RWPE2 (cell line): ENCODE measurements around the gene PROSER3.
A peak's percentile ranks its signal among the peaks of the same experiment; 100 is the strongest.

Experiments used
- ATAC-seq: fragments of 200-7000 bp; cut with Tn5 transposase; 3 replicates; pipeline ENCODE4 v1.9.1; 2021; ENCODE audit warnings: low read depth
- DNase-seq: peaks from one replicate; pipeline ENCODE4 v3.0.0-alpha.2; 2020; ENCODE audit warnings: low spot score
- H3K27ac ChIP-seq: fragments of 450-650 bp; 2 replicates; pipeline ENCODE4 v1.5.1; 2017; ENCODE audit warnings: mild to moderate bottlenecking; ENCODE audit not compliant: poor library complexity, severe bottlenecking
- H3K27me3 ChIP-seq: fragments of 250-450 bp; sonication (Bioruptor Pico); 2 replicates; pipeline ENCODE4 v1.5.1; 2021; ENCODE audit warnings: mild to moderate bottlenecking, moderate library complexity; ENCODE audit not compliant: insufficient read depth, poor library complexity, severe bottlenecking
- H3K36me3 ChIP-seq: fragments of 250-450 bp; sonication (Bioruptor Pico); 2 replicates; pipeline ENCODE4 v1.5.1; 2020; ENCODE audit warnings: low read depth, mild to moderate bottlenecking, moderate library complexity
- H3K4me1 ChIP-seq: fragments of 250-450 bp; sonication (Bioruptor Pico); 2 replicates; pipeline ENCODE4 v1.5.1; 2021; ENCODE audit warnings: mild to moderate bottlenecking, moderate library complexity; ENCODE audit not compliant: insufficient read depth, poor library complexity, severe bottlenecking
- H3K4me3 ChIP-seq: fragments of 250-450 bp; sonication (Bioruptor Pico); 2 replicates; pipeline ENCODE4 v1.5.1; 2021; ENCODE audit warnings: mild to moderate bottlenecking, moderate library complexity; ENCODE audit not compliant: severe bottlenecking
- H3K9me3 ChIP-seq: fragments of 250-450 bp; sonication (Bioruptor Pico); 2 replicates; pipeline ENCODE4 v1.5.1; 2021; ENCODE audit warnings: mild to moderate bottlenecking, moderate library complexity; ENCODE audit not compliant: severe bottlenecking
- TF ChIP-seq, protein P1 (sequence below): fragments of 450-650 bp; IDR thresholded peaks from one replicate; pipeline ENCODE4 v1.5.1; 2017; ENCODE audit warnings: mild to moderate bottlenecking, moderate library complexity; ENCODE audit not compliant: poor library complexity, severe bottlenecking

PROSER3 gene

DNA sequence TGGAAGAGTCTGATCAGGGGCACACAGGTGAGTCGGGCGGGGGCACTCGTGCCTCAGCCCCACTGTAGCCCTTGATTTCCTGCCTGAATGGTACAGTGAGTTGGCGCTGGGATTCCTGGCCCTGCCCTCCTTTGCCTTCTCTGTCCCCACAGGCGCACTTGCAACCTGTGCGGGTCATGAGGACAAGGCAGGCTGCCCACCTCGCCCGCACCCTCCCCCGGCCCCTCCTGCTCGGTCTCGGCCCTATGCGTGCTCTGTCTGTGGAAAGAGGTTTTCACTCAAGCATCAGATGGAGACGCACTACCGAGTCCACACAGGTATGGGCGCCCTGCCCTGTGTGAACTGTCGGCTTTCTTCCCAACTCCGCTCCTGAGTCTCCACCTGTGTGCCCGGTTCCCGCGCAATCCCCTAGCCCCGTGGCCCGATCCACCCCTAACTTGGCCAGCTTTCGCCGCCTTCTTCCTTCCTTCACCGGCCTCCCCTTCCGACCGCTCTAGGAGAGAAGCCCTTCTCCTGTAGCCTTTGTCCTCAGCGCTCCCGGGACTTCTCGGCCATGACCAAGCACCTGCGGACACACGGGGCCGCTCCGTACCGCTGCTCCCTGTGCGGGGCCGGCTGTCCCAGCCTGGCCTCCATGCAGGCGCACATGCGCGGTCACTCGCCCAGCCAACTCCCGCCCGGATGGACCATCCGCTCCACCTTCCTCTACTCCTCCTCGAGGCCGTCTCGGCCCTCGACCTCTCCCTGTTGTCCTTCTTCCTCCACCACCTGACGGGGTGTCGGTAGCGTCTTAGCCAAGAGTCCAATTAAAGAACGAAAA is 41.8 kb upstream of the PROSER3 start:
- no peaks in the 10 kb centered on the region for H3K4me1 ChIP-seq
- H3K27me3 ChIP-seq: no peaks in the 10 kb centered on the region

DNA sequence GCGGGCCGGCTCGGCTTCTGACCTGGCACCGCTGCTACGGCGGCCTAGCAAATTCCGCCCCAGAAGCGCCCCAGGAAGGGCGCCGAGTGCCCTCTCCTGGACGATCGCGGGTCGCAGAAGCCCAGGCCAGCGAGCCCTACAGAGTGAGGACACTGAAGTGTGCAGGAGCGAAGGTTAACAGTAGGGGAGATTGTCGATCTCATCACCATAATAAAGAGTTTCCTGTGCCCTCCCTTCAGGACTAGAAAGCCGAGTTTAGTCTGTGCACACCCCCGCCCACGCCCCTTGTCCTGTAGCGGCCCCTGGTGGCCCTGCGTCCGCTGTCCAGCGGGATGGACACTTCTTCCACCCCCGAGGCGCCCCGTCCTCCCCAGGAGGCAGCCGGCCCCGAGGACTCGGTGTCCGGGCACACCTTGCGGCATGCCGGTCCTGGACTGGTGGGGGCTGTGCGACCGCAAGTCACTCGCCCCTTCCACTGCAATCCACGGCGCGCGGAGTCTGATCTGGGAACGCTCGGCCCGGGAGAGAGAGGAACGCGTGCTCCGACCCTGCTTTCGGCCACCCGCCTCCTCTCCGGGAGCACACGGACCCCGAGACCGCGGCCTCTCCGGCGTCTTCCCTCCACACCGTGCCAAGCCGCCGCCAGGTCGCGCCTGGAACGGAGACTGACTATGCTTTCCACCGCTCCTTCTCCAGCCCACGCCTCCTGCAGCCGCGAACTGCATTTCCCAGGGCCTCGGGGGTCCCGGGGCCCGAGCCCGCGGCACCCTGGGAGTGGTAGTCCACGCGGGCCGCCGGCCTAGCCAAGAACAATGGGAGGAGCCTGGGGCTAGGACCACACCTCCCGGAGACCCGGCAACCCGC is 40.9 kb upstream of the PROSER3 start:
- peak overlapping the region; percentile 83 for H3K27ac ChIP-seq
- H3K4me3 ChIP-seq: peak overlapping the region; percentile 73
- H3K9me3 ChIP-seq: no peaks in the 10 kb centered on the region
- ATAC-seq (peak; percentile 82), DNase-seq (peak; percentile 84)
- no peaks in the 10 kb centered on the region for H3K4me1 ChIP-seq
- peaks cover 17% of the 10 kb centered on the region for H3K36me3 ChIP-seq
- TF ChIP-seq, protein P1, sequence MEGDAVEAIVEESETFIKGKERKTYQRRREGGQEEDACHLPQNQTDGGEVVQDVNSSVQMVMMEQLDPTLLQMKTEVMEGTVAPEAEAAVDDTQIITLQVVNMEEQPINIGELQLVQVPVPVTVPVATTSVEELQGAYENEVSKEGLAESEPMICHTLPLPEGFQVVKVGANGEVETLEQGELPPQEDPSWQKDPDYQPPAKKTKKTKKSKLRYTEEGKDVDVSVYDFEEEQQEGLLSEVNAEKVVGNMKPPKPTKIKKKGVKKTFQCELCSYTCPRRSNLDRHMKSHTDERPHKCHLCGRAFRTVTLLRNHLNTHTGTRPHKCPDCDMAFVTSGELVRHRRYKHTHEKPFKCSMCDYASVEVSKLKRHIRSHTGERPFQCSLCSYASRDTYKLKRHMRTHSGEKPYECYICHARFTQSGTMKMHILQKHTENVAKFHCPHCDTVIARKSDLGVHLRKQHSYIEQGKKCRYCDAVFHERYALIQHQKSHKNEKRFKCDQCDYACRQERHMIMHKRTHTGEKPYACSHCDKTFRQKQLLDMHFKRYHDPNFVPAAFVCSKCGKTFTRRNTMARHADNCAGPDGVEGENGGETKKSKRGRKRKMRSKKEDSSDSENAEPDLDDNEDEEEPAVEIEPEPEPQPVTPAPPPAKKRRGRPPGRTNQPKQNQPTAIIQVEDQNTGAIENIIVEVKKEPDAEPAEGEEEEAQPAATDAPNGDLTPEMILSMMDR: peak; percentile 98
- H3K27me3 ChIP-seq: no peaks in the 10 kb centered on the region

More for the DNA sequence above, 41.8 kb upstream of the PROSER3 start:
- Histone ChIP-seq H3K9me3 (no peaks in the 10 kb centered on the region), H3K4me3 (peak overlapping the region; percentile 73), H3K27ac (peak overlapping the region; percentile 83), H3K36me3 (peaks cover 11% of the 10 kb centered on the region)
- DNase-seq: peak; percentile 62
- peak; percentile 30 for ATAC-seq
- TF ChIP-seq, protein P1: no peak

DNA sequence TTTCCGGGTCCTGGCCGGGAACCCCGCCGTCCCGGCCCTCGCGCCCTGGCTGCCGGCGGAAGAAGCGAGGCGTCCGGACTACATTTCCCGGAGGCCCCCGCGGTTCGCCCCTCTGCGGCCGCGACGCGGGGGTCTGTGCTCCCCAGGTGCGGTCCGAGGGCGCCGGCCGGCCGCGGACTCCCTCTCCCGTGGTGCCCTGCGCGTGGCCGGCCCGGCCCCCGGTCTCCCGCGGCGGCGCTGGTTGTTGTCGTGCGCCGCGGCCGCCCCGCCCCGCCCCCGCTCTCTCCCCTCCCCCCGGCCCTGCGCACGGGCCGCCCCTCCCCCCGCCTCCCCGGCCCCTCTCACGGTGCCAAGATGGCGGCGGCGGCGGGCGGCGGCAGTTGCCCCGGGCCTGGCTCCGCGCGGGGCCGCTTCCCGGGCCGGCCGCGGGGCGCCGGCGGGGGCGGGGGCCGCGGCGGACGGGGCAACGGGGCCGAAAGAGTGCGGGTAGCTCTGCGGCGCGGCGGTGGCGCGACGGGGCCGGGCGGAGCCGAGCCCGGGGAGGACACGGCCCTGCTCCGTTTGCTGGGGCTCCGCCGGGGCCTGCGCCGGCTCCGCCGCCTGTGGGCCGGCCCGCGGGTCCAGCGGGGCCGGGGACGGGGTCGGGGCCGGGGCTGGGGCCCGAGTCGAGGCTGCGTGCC is 40.2 kb upstream of the PROSER3 start, which contains the start of gene KMT2B:
Gene KMT2B (plus strand): TSS at position 339 of the 680 bp plus-strand sequence. CDS start 16 bp downstream, at position 355.
- H3K27ac ChIP-seq: peak within 1 kb of the TSS; percentile 83
- no peaks in the 10 kb centered on the region for H3K27me3 ChIP-seq
- H3K4me1 ChIP-seq: no peaks in the 10 kb centered on the region
- DNase-seq (peak; percentile 97), ATAC-seq (peak; percentile 67)
- H3K9me3 ChIP-seq: no peaks in the 10 kb centered on the region
- H3K4me3 ChIP-seq: peak within 1 kb of the TSS; percentile 73
- TF ChIP-seq, protein P1: no peak
- H3K36me3 ChIP-seq: peaks cover 24% of the 10 kb centered on the region

DNA sequence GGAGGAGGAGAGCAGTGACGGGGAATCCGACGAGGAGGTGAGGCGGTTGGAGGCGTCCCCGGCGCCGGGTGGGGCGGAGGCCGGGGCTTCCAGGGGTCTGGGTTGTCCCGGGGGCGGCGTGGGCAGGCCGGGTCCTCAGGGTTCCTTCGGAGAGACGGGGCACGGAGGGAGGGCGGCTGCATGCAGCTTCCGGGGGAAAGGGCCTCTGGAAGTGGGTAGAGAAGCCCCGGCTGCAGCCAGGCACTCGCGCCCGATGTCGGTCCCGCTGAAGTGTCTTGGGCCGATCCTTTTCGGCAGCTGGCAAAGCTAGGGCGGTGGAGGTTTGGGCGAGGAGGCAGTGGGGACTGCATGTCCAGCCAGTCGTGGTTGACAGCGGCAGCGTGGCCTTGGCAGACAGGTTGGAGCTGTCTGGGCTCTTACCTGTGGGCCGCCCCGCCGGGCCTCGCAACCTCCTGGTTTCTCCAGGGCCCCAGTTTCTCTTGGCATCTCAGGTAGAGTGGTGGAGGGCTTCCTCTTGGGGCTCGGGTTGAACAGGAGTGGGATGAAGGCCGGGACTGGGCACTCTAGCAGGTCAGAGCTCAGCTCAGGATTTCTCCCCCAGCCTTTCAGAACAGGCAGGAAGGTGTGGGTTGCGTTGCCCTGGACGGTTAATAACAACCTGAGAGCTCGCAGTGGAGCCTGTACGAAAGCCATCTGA is 39.5 kb upstream of the PROSER3 start:
- H3K27ac ChIP-seq: peak overlapping the region; percentile 83
- no peak for ATAC-seq

More for the DNA sequence above, 39.5 kb upstream of the PROSER3 start:
- no peaks in the 10 kb centered on the region for H3K9me3 ChIP-seq
- H3K4me3 ChIP-seq: peak overlapping the region; percentile 73
- no peaks in the 10 kb centered on the region for H3K4me1 ChIP-seq
- no peaks in the 10 kb centered on the region for H3K27me3 ChIP-seq
- H3K36me3 ChIP-seq: peaks cover 31% of the 10 kb centered on the region
- DNase-seq: peak; percentile 68
- TF ChIP-seq, protein P1: no peak
